ENCODE results near the gene CEP70.
"Not testable (repeated sequence)": the region's sequence is repeated elsewhere in the genome, so short reads cannot be mapped to it uniquely, and the experiment has no call there.

Gene CEP70

GRCh38 chr3:138509586-138509985 lies 84.5 kb downstream of the CEP70 start:
- no peak for DNase-seq (ENCODE audit: low read depth)

DNA sequence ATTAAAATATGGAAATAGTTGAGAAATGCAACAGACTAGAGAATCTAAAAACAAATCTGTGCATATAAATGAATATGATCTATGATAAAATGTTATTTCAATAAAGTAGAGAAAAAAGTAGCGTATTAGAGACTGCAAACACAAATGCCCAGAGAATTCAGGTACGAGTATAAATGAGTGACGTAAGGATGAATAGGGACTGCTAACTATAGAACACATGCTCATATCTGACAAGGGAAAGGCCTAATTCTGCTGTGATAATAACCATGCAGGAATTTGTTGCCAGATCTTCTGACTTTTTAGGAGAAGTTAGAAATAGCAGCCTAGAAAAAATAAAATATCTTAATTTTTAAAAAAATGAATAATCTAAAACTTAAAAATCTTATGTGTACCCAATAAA lies 86.5 kb downstream of the CEP70 start:
- DNase-seq (ENCODE audit: low read depth): no peak

DNA sequence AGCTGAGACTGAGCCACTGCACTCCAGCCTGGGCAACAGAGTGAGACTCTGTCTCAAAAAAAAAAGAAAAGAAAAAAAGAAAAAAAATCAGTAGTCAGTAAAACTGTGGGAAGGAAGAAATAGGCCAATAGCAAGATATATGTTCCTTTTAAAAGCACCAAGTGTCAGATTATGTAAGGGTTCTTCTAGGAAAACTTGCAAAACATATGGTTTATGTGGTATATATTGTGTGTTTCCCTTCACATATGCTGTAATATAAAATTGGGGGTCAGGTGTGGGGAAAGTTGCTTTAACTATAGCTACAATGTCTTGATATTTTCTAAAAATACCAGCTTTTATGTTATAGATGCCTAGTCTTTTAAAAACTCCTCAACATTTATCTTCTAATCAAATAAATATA lies 95.1 kb downstream of the CEP70 start:
- no peak for DNase-seq (ENCODE audit: low read depth)

- no peak for DNase-seq (ENCODE audit: low read depth)
Measured at GRCh38 chr3:138497851-138498250, 96.2 kb downstream of the CEP70 start.

GRCh38 chr3:138497021-138497420 lies 97.0 kb downstream of the CEP70 start:
- no peak for DNase-seq (ENCODE audit: low read depth)

DNA sequence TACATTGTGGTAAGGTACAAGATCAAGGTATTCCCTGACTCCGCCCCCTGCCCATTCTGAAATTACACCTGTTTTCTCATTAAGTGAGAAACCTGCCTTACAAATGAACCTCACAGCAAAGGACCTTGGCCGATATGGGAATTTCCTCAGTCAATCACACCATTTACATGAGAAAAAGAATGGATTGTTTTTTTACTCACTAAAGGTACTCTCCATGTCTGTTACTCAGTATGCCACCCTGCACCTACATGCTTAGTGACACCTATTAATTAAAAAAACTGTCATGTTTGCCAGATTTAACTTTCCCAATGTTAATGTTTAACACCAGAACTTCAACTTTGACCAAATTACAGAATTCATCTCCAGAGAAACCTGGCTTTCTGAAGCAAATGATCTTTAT lies 97.6 kb downstream of the CEP70 start:
- DNase-seq (ENCODE audit: low read depth): no peak

- DNase-seq (ENCODE audit: low read depth): not testable (repeated sequence)
Measured at GRCh38 chr3:138495638-138496037, 98.4 kb downstream of the CEP70 start.

DNA sequence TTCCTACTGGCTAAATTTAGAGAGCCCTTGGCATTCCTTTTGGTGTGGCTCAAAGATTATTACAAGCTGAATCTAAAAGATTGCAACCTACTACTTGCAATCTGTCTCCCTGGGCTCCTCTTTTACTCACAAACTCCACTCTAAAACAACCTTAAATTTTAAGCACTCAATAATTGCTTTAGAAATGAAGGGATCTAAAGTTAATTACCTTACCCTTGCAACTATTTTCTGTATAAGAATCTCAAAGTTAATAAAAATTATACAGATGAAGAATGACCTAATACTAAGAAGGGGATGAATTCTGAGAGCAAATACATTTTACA lies 99.5 kb downstream of the CEP70 start:
- DNase-seq (ENCODE audit: low read depth): no peak

- DNase-seq (ENCODE audit: low read depth): no peak
Measured at GRCh38 chr3:138493804-138494606, 100.1 kb downstream of the CEP70 start.

GRCh38 chr3:138492980-138493675 lies 100.9 kb downstream of the CEP70 start:
- no peak for DNase-seq (ENCODE audit: low read depth)

- no peak for DNase-seq (ENCODE audit: low read depth)
Measured at GRCh38 chr3:138491971-138492370, 102.1 kb downstream of the CEP70 start.

DNA sequence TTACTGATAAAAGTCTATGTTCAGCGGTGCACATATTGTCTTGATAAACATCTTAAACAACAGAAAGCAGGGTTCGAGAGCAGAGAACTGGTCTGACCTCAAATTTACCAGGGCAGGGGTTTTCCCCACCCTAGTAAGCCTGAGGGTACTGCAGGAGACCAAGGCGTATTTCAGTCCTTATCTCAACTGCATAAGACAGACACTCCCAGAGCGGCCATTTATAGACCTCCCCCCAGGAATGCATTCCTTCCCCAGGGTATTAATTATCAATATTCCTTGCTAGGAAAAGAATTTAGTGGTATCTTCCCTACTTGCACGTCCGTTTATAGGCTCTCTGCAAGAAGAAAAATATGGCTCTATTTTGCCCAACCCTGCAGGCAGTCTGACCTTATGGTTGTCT lies 107.5 kb downstream of the CEP70 start:
- DNase-seq (ENCODE audit: low read depth): not testable (repeated sequence)

DNA sequence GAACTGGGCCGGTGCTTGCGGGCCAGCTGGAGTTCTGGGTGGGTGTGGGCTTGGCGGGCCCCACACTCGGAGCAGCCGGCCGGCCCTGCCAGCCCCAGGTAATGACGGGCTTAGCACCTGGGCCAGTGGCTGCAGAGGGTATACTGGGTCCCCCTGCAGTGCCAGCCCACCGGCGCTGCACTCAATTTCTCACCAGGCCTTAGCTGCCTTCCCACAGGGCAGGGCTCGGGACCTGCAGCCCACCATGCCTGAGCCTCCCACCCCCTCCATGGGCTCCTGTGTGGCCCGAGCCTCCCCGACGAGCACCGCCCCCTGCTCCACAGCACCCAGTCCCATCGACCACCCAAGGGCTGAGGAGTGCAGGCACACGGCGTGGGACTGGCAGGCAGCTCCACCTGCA lies 109.4 kb downstream of the CEP70 start:
- DNase-seq (ENCODE audit: low read depth): not testable (repeated sequence)

DNA sequence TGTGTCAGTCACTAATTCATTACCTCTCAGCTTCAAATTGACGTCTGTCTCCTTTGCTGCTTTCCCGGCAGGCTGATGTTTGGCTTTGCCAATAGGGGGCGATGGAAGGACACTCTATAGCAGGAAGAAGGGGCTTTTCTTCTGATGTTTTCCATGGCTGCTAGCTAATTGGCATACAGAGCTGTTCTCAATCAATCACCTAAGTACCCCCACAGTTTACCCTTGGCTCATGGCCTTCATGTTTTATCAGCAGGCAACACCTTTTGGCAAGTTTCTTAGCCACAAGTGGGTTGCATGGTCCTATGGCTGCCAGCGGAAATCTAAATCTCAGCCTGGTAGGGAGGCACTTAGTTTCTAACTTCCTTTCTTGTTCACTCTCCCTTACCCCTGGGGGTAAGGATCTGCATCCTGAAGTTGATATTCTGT lies 114.6 kb downstream of the CEP70 start:
- no peak for DNase-seq (ENCODE audit: low read depth)

DNA sequence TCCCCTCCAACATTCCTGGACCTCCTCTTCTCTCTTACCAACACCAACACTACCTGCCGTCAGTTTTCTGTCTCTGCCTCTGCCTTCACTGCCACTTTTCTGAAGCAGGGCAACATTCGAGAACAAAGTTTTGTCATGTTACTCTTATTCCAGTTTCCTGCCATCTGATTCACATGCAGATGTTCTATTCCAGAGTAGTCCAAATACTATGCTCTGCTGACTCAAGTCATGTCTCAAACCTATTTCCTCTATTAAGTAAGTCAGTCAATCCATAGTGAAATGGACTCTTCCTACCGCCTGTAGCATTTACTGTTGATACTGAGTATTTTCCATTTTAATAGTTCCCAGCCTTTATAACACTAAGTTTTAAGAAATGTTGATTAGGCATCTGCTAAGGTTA lies 116.3 kb downstream of the CEP70 start:
- DNase-seq (ENCODE audit: low read depth): no peak

DNA sequence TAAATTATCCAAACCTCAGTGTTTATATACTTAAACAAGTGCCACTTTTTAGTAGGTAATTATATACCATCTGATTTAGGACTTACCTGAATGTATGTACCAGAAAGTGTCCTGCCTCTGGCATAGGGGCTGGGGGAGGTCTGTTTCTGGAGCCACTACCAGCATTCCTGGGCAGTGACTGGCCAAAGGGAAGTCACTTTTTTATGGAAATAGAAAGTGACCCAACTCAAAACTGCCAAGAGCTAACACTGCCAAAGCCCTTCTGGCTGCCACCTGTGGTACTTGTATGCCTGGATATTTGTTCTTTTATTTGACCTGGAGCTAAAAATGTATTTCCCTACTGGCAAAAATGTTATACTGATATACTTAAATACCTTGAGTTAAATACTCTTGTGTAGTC lies 116.9 kb downstream of the CEP70 start:
- DNase-seq (ENCODE audit: low read depth): no peak

GRCh38 chr3:138476526-138476925 lies 117.5 kb downstream of the CEP70 start:
- no peak for DNase-seq (ENCODE audit: low read depth)

DNA sequence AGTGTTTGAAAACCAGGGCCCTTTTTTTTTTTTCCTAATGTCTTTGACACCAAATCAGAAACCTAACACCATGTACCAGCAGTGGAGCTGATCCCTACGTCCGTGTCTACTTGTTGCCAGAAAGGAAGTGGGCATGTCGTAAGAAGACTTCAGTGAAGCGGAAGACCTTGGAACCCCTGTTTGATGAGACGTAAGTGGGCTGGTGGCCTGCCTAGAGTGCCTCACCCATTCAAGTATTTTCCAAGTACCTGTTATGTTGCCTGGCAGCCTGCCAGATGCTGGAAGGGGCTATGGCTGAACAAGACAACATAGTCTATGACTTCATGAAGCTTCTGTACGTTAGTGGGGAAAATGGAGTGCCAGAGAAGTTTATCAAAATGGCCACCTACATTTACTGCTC lies 119.9 kb downstream of the CEP70 start:
- no peak for DNase-seq (ENCODE audit: low read depth)

DNA sequence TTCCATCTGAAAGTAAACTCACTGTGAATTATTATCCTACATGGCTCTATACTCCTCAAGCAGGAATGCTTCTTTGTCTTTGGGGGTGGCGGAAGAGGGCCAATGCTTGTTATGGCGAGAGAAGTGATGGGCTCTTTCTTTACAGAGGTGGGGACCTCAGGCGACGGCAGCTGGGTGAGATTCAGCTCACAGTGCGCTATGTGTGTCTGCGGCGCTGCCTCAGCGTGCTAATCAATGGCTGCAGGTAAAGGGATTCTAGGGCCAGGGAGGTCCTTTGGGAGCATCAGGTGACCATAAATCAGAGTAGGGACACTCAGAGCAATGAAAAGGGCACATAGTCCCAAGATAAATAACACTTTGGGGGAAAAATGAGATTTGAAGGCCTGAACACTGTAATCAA lies 120.7 kb downstream of the CEP70 start:
- DNase-seq (ENCODE audit: low read depth): no peak

DNA sequence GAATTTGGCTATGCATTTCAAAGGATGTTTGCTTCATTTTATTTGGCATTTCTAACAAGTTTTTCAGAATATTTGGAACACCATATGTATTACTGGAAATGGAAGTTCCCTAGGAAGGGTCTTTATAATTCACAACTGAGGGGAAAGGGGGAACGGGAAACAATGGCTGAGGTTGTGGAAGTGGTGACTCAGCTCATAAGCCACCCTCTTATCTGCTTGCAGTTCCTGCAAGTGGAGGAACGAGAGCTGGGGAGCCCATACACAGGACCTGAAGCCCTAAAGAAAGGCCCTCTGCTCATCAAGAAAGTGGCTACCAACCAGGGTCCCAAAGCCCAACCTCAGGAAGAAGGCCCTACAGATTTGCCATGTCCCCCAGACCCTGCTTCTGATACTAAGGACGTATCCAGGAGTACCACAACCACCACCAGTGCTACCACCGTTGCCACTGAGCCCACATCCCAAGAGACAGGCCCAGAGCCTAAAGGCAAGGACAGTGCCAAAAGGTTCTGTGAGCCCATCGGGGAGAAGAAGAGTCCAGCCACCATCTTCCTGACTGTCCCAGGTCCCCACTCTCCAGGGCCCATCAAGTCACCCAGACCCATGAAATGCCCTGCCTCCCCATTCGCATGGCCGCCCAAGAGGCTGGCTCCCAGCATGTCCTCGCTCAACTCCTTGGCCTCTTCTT lies 121.8 kb downstream of the CEP70 start:
- DNase-seq (ENCODE audit: low read depth): no peak

DNA sequence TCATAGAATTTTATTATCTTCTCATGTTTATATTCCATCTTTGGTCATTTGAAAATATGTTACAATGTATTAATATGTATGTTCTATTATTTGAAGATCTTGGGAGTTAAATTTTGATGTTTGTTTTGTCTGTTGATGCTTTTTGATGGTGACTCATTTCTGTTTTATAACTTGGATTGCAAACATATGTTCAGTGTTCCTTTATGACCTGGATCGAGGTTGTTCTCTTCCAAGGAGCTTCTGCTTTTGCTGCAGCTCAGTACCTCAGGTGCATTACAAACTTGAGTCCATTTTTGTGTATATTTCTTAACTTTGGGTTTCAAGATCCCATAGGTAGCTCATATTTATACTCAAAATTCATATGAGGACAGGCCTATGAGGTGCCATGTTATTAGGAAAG lies 122.6 kb downstream of the CEP70 start:
- no peak for DNase-seq (ENCODE audit: low read depth)

DNA sequence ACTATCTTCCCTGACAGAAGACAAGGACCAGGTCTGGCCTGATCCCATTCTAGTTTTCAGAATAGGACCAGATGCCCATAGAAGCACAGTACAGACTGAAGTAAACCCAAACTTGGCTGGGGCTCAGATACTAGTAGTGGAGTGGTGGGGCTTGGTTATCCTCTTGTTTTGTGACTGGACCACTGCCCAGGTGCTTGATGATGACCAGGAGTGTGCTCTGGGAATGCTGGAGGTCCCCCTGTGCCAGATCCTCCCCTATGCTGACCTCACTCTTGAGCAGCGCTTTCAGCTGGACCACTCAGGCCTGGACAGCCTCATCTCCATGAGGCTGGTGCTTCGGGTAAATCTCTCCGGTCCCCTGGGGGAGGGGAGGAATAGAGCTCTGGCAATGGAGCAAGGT lies 123.4 kb downstream of the CEP70 start:
- no peak for DNase-seq (ENCODE audit: low read depth)

DNA sequence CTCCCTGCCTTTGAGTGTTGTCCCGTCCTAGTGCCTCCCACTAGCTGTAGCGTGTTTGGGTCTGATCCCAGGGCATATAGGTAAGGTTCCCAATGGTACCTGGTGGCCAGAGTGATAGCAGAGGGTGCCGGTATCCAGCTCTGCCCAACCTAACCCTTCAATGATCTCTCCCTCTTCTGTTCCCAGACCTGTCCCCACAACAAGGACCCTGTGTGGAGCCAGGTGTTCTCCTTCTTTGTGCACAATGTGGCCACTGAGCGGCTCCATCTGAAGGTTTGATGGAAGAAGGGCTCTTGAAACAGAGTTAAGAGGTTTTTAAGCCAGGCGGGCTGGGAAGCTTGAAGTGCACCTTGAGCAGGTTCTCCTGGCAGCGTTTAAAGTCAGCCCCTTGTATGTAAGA lies 124.2 kb downstream of the CEP70 start:
- no peak for DNase-seq (ENCODE audit: low read depth)

Data from T-helper 22 cell (primary cell).